Esophagus (tissue), 2 donors: Measurements from ENCODE around the gene CRELD2. TPM values are rescaled to one million over a fixed set of nuclear protein-coding genes. Genes with fewer than 3 reads are reported as not detected.

Source experiments
- H3K27ac ChIP-seq, 2 donors: one replicate each; pipeline ENCODE4 v1.5.1; 2013; ENCODE audit warnings: low read depth in 2 of 2, mild to moderate bottlenecking in 2 of 2, inconsistent platforms in 1 of 2, low read length in 1 of 2, moderate library complexity in 1 of 2
- H3K27me3 ChIP-seq, 2 donors: one replicate each; pipeline ENCODE4 v1.6.1; 2013; ENCODE audit warnings: low read length in 2 of 2, control low read depth in 1 of 2, mild to moderate bottlenecking in 1 of 2; ENCODE audit not compliant: insufficient read depth in 2 of 2, control insufficient read depth in 1 of 2
- H3K36me3 ChIP-seq, 2 donors: one replicate each; pipeline ENCODE4 v1.6.1; 2013; ENCODE audit warnings: low read length in 1 of 2; ENCODE audit not compliant: control insufficient read depth in 2 of 2, insufficient read depth in 2 of 2
- H3K4me1 ChIP-seq, 2 donors: one replicate each; pipeline ENCODE4 v1.6.1; 2013; ENCODE audit warnings: low read length in 1 of 2; ENCODE audit not compliant: control insufficient read depth in 2 of 2, insufficient read depth in 2 of 2
- H3K4me3 ChIP-seq, 2 donors: one replicate each; pipeline ENCODE4 v1.5.1; 2013; ENCODE audit warnings: low read length in 2 of 2, mild to moderate bottlenecking in 2 of 2, low read depth in 1 of 2, moderate library complexity in 1 of 2
- H3K9me3 ChIP-seq, 2 donors: one replicate each; pipeline ENCODE4 v1.6.1; 2013; ENCODE audit warnings: mild to moderate bottlenecking in 2 of 2, low read depth in 1 of 2, low read length in 1 of 2, moderate library complexity in 1 of 2; ENCODE audit not compliant: control insufficient read depth in 2 of 2, insufficient read depth in 1 of 2
- WGBS, 2 donors: extraction: QIAGEN DNeasy Blood & Tissue Kit; methylation state at CpG; one replicate each; pipeline ENCODE4 v1.1.7; 2013; 5-methylcytosine and 5-hydroxymethylcytosine counted together
- polyA plus RNA-seq, 2 donors: library from polyadenylated mRNA; stranded (reverse); fragments of 200-250 nt; gene quantifications; one replicate each; pipeline ENCODE4 v1.2.3, GENCODE V29; 2013
- donor health status: healthy with polysubstance abuse.
- donor health status: Bipolar disorder and iron deficiency.

CRELD2 gene
- polyA plus RNA-seq, 2 donors, result 16.1 to 31.2 TPM

DNA sequence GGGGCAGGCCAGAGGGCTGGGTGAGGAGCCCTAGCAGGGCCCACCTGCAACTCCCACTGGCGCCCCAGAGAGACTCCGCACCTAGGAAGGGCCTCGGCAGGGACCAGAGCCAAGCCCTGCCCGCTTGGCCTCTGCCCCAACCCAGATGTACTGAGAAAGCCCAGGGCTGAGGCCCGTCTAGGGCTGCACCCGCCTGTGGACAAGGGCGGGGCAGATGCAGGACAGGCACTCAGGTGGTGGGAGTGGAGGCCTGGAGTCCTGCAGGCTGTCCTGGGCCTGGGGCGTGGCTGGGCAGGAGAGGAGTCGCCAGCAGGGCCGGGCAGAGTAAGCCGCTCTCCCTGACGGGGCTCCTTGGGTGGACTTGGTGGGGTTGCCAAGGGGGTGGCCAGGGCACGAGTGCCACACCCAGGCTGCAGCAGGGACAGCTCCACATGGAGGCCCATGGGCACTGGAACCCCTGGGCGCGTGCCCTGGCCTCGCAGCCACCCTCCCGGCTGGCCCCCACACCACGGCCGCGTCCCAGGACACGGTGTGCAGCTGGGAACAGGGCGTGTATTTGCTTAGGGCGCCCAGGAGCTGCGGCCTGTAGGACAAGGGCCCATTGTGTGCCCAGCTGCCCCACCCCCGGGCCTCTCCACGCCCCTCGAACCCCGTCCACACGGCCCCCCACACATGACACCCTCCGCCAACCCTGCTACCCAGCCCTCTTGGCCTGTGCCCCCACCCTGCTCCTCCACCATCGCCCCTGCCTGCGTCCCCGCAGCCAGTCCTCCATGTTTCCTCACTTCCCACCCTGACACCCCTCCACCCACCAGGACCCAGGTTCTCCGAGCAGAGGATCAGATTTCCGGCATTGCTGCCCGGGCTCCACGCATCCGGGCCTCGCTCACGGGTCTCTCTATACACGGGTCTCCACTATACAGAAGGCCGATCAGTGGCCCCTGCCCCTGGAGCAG, 30.8 kb downstream of the CRELD2 start:
- WGBS, 2 donors, result 57 to 61% methylated on average over 40 to 42 of the region's 42 CpGs
- Histone ChIP-seq H3K27me3 (no peaks in the 10 kb centered on the region), H3K4me3 (peak overlapping the region; percentile 16 to 25), H3K4me1 (peaks cover 4 to 55% of the 10 kb centered on the region in 2 donors), H3K27ac (peak overlapping the region; percentile 89 to 92), H3K36me3 (no peaks in the 10 kb centered on the region), H3K9me3 (no peaks in the 10 kb centered on the region)

DNA sequence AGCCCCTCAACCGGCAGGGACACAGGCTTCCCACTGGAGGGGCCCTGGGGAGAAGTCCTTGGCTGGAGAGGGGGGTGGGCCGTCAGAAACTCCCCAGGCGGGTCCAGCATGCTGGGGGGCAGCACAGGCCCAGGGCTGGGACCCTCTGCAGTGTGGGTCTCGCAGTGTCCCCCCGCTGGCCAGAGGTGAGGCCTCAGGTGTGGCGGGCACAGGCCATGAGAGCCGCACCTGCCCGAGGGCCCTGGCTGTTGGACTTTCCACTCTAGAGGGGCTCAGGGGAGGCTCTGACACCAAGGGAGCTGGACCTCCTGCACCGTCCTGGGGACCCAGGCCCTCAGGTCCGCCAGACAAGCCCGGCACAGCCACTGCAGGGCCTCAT, 31.5 kb downstream of the CRELD2 start:
- 80 to 86% methylated on average over 7 to 11 of the region's 11 CpGs for WGBS, 2 donors
- no peaks in the 10 kb centered on the region for H3K36me3 ChIP-seq
- peaks cover 4 to 59% of the 10 kb centered on the region in 2 donors for H3K4me1 ChIP-seq

DNA sequence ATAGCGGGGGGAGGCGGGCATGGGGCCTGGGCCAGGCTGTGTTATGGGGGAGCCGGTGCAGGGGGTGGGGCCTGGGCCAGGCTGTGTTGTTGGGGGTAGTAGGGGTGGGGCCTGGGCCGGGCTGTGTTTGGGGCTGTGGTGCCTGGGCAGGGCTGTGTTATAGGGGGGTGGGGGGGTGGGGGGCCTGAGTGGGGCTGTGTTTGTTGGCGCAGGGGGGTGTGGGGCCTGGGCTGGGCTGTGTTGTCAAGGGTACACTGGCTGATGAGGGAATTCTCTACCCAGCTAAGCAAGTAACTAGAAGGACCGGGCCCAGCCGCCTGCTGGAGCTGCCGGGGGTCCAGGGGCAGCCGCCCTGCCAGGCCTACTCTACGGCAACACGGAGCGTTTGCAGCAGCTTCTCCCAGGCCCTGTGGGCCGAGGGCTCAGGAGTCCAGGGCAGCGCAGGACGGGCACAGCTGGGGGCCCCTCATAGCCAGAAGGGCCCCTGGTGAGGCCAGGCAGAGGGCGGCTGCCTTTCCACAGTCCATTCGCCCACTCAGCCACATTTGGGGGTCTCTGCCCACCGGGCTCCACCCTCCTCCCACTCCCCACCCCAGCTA, 32.1 kb downstream of the CRELD2 start:
- Histone ChIP-seq H3K27me3 (no peaks in the 10 kb centered on the region), H3K4me1 (peaks cover 4 to 62% of the 10 kb centered on the region in 2 donors), H3K36me3 (no peaks in the 10 kb centered on the region), H3K4me3 (no peak overlapping the region), H3K9me3 (no peaks in the 10 kb centered on the region), H3K27ac (peak overlapping the region; percentile 80 to 89)
- WGBS, 2 donors, result 55 to 70% methylated on average over 16 to 18 of the region's 18 CpGs

More for the DNA sequence above, 31.5 kb downstream of the CRELD2 start:
- Histone ChIP-seq H3K27ac (peak overlapping the region; percentile 89 to 92), H3K9me3 (no peaks in the 10 kb centered on the region), H3K27me3 (no peaks in the 10 kb centered on the region), H3K4me3 (no peak overlapping the region)

DNA sequence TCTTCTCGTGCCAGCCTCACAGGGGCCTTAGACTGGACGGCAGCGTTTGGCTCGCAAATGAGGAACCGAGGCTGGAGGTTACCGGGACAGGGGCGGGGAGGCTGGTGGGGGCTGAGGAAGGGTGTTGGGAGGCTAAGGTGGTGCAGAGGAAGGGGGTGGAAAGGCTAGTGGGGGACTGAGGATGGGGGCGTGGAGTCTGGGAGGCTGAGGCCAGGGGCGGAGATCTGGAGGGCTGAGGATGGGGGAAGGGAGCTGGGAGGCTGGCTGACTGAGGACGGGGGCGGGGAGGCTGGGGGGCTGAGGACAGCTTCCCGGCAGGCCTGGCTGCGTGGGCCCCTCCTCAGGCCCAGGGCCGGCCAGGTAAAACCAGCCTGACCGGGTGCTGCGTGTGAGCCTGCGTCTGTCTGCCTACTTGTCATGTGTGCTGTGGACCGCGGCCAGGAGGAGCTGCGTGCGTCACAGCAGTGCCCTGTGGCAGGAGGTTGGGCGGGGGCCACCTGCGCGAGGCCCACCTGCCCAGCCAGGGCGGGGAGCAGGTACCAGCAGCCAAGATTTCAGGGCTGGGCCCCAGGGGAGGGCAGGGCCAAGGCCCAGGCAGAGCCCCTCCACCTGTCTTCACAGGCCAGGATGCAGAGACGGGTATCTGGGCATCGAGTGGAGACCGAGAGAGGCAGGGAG, 32.7 kb downstream of the CRELD2 start:
- no peaks in the 10 kb centered on the region for H3K9me3 ChIP-seq
- H3K27ac ChIP-seq, result peak overlapping the region; percentile 83 to 89
- H3K4me1 ChIP-seq, result peaks cover 4 to 60% of the 10 kb centered on the region in 2 donors
- H3K36me3 ChIP-seq, result no peaks in the 10 kb centered on the region
- no peaks in the 10 kb centered on the region for H3K27me3 ChIP-seq
- H3K4me3 ChIP-seq, result no peak overlapping the region
- WGBS, 2 donors, result 50 to 53% methylated on average over 28 of the region's 28 CpGs

DNA sequence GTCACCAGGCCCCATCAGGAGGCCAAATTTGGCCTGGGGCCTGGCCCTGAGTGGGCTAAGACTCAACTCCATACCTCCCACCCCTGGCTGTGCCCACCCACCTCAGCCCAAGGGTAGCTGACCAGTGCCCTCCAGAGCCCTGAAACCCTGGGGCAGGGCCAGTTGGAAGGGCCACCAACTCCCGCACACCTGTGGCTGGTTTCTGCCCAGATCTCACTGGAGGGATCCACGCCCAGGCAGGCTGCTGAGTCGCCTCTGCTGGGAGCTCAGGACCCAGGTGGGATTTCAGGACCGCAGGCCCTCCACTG, 33.2 kb downstream of the CRELD2 start:
- H3K27ac ChIP-seq, result peak overlapping the region; percentile 83 to 89
- H3K9me3 ChIP-seq, result no peaks in the 10 kb centered on the region
- H3K4me3 ChIP-seq, result no peak overlapping the region
- H3K36me3 ChIP-seq, result no peaks in the 10 kb centered on the region
- peaks cover 3 to 60% of the 10 kb centered on the region in 2 donors for H3K4me1 ChIP-seq
- 53 to 64% methylated on average over 4 of the region's 4 CpGs for WGBS, 2 donors
- no peaks in the 10 kb centered on the region for H3K27me3 ChIP-seq

DNA sequence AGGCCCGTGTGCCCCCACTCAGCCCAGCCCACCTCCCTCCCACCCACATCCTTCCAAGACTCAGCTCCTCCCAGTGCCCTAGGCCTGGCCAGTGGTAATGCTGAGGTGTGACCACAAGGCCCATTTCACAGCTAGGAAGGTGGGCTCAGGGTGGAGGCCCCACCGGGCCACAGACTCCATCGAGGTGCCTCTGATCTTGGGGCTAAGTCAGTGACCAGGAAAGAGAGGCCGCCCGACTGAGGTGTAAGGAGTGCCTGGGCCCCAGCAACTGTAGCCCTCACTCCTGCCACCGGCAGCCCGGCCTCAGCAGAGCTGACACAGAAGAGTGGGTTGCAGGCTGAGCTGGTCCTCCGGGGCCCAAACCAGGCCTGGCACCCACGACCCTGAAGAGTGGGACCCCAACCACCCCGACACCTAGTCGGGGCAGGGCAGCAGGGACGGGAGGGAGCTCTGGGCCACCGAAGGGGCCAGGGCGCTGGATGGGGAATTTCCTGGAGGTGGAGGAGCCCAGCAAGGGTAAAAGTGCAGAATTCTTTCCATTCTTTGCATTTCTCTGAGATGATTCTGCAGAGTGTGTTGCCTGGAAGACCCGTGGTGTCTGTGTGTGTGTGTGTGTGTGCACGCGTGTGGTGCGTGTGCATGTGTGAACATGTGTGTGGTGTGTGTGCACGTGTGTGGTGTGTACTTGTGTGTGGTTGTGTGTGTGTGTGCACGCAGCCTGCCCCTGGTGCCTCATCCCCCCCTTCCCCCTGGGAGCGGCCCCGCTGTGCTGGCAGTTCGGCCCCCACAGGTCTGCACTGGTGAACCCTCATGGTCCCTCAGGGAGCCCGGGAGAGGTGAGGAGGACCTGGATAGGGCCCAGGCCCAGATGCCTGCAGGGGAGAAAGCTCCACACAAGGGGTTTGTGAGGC, 33.8 kb downstream of the CRELD2 start:
- Histone ChIP-seq H3K36me3 (no peaks in the 10 kb centered on the region), H3K27me3 (no peaks in the 10 kb centered on the region), H3K27ac (peak overlapping the region; percentile 83 to 89), H3K9me3 (no peaks in the 10 kb centered on the region), H3K4me3 (no peak overlapping the region), H3K4me1 (peaks cover 0 to 57% of the 10 kb centered on the region in 2 donors)
- WGBS, 2 donors, result 45 to 54% methylated on average over 24 of the region's 24 CpGs

DNA sequence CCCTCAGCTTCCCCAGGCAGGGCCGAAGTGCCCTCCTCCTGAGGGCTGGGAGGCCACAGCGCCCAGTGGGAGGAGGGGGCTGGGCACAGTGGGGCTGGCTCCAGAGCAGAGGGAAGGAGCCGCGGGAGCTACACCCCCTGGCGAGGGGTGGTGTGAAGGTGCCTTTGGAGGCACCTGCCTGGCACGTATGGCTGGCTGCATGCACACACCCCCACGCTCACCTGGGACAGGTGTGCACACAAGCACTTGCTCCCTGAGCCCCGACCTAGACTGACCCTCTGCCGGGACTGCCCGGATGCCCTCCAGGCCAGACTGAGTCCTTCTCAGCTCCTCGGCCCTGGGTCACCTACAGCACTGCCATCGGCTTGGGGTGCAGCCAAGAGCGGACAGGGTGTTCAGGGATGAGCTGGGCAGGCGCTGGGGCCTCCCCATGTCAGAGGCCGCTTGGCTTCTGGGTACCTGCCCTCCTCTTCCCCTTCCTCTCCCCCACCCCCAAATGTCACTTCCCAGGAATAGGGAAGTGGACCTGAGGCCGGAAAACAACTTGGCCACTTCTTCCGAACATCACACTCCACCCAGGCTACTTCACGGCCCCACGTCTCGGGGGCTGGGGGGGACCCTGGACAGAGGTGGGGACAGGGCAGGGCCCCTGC, 34.7 kb downstream of the CRELD2 start:
- H3K27me3 ChIP-seq, result no peaks in the 10 kb centered on the region
- H3K4me3 ChIP-seq, result no peak overlapping the region
- no peaks in the 10 kb centered on the region for H3K36me3 ChIP-seq
- H3K27ac ChIP-seq, result peak overlapping the region in 1 of 2 donors; percentile 15
- no peaks in the 10 kb centered on the region for H3K9me3 ChIP-seq
- peaks cover 0 to 48% of the 10 kb centered on the region in 2 donors for H3K4me1 ChIP-seq
- 61 to 66% methylated on average over 20 of the region's 20 CpGs for WGBS, 2 donors

DNA sequence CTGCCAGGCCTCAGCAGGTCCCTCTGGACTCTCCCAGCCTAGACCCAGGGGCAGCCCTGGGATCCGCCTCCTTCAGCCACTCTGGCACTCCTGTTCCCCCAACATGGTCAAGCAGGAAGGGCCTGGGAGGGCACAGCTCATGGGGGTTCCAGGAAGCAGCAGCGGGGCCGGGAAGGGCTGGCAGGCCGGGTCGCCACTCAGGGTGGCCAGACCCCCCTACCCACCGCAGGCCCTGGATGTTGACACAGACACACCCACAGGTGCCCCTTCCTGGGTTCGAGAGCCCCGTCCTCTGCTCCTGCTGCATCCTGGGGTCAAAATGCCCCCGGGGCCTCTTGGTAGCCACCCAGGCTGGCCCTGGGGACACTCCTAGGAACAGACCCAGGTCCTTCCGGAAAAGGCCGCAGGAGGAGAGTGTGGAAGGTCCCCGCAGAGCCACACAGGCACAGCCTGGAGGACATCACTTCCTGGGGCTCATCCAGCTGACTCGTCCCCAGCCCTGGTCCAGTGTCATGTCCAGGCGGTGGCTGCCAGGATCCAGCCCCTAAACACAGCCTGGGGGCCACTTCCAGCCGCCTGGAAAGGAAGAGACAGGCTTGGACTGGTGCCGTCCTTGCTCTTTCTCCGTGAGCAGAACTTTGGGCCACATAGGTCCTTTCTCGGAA, 35.4 kb downstream of the CRELD2 start:
- Histone ChIP-seq H3K4me3 (no peak overlapping the region), H3K4me1 (peaks cover 0 to 50% of the 10 kb centered on the region in 2 donors), H3K9me3 (no peaks in the 10 kb centered on the region), H3K36me3 (no peaks in the 10 kb centered on the region), H3K27ac (peak overlapping the region in 1 of 2 donors; percentile 3), H3K27me3 (no peaks in the 10 kb centered on the region)
- WGBS, 2 donors, result 69 to 72% methylated on average over 18 of the region's 18 CpGs
